Activated T-cell treated with anti-CD3 and anti-CD28 coated beads, Interleukin-2, amount 50 U/mL, for 24 hours (primary cell): Measurements from ENCODE around the gene NECTIN1.

Source experiments
- DNase-seq: peaks from one replicate; pipeline ENCODE4 v3.0.0-alpha.2; 2020
- H3K27ac Mint-ChIP-seq: 2 replicates; pipeline ENCODE4 v1.8.0; 2020; ENCODE audit warnings: mild to moderate bottlenecking, mixed read lengths
- H3K27me3 Mint-ChIP-seq: 2 replicates; pipeline ENCODE4 v1.8.0; 2020; ENCODE audit warnings: mixed read lengths
- H3K36me3 Mint-ChIP-seq: 2 replicates; pipeline ENCODE4 v1.8.0; 2020; ENCODE audit warnings: low read depth, mixed read lengths
- H3K4me1 Mint-ChIP-seq: 2 replicates; pipeline ENCODE4 v1.8.0; 2020; ENCODE audit warnings: low read depth, mixed read lengths
- H3K4me3 Mint-ChIP-seq: 2 replicates; pipeline ENCODE4 v1.8.0; 2020; ENCODE audit warnings: mild to moderate bottlenecking, moderate library complexity, mixed read lengths
- H3K9me3 Mint-ChIP-seq: 2 replicates; pipeline ENCODE4 v1.8.0; 2020; ENCODE audit warnings: mixed read lengths

NECTIN1 gene

DNA sequence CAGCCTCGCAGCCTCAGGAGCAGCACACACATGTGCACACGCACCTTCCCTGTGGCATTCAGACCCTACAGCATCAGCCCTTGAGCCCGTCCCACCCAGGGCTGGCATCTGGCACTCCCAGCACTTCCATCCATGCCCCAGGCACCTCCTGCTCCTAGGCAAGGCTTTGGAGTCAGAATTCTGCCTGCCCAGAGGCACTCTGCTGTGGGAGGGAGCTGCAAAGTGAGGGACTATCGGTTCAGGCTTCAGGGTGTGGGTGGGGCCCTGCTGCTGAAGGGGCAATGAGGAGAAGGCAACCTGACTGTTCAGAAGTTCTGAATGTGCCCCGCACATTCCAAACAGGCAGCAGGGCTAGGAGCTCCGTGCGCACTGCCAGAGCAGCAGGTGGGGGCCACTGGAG, 39.7 kb downstream of the NECTIN1 start:
- Mint-ChIP-seq H3K36me3 (no peaks in the 10 kb centered on the region), H3K27ac (no peak overlapping the region), H3K9me3 (no peaks in the 10 kb centered on the region), H3K27me3 (no peaks in the 10 kb centered on the region), H3K4me1 (peaks cover 19% of the 10 kb centered on the region), H3K4me3 (no peak overlapping the region)
- DNase-seq = no peak

DNA sequence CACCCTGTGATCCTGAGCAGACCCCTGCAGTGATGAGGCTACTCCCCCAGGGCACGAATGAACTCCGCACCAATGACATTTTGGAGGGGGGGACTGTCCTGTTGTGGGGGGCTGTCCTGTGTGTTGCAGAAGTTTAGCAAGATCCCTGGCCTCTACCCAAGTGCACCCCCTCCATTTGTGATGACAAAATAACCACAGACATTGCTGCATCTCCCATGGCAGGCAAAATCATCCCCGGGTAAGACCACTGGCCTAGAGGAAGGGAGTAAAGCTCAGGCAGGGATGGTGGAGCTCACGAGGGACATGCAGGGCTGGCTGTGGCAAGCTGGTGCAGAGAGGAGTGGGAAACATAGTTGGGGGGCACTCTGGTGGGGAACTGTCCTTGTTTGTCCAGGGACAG, 40.6 kb downstream of the NECTIN1 start:
- Mint-ChIP-seq H3K36me3 (no peaks in the 10 kb centered on the region), H3K27me3 (no peaks in the 10 kb centered on the region), H3K27ac (no peak overlapping the region), H3K4me3 (no peak overlapping the region), H3K4me1 (peaks cover 26% of the 10 kb centered on the region), H3K9me3 (no peaks in the 10 kb centered on the region)
- DNase-seq = no peak

GRCh38 chr11:119687373-119688046, 41.5 kb downstream of the NECTIN1 start:
- H3K36me3 Mint-ChIP-seq = no peaks in the 10 kb centered on the region
- H3K9me3 Mint-ChIP-seq = no peaks in the 10 kb centered on the region
- H3K27me3 Mint-ChIP-seq = no peaks in the 10 kb centered on the region
- no peak overlapping the region for H3K4me3 Mint-ChIP-seq
- H3K27ac Mint-ChIP-seq = no peak overlapping the region
- no peak for DNase-seq
- peaks cover 25% of the 10 kb centered on the region for H3K4me1 Mint-ChIP-seq

DNA sequence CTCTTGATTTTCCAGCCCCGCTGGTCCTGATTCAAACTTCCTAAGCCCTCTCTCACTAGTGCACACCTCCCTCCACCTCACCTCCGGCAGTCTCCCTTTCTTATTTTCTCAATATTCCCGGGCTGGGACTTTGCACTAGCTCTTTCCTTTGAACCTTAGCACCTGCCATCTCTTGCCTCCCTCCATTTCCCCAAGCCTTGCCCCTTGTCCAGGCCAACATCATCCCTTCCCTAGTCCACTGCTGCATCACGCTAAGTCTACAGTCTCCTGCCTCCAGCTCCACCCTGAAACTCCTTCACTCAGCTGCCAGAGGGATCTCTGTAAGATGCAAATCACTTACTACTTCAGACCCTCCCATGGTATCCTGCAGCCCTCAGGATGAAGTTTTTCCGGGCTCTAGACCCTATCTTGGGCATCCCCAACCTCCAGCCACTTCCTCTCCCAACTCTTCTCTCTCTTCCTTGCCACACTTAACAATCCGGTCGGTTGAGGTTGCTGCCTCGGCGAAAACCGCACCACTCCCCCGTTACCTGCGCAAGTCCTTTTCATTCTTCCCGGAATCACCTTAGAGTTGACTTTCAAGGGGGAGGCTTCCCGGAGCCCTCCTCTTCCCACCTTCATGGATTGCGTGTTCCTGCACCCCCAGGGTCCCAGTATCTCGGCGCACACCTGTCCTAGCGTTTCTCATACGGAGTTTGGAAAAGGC, 42.7 kb downstream of the NECTIN1 start:
- H3K9me3 Mint-ChIP-seq = no peaks in the 10 kb centered on the region
- H3K4me3 Mint-ChIP-seq = no peak overlapping the region
- no peak for DNase-seq
- H3K27ac Mint-ChIP-seq = no peak overlapping the region
- H3K36me3 Mint-ChIP-seq = no peaks in the 10 kb centered on the region
- no peaks in the 10 kb centered on the region for H3K27me3 Mint-ChIP-seq
- peaks cover 19% of the 10 kb centered on the region for H3K4me1 Mint-ChIP-seq

GRCh38 chr11:119685111-119685746, 43.8 kb downstream of the NECTIN1 start:
- Mint-ChIP-seq H3K27me3 (no peaks in the 10 kb centered on the region), H3K4me3 (no peak overlapping the region), H3K4me1 (peaks cover 9% of the 10 kb centered on the region), H3K9me3 (no peaks in the 10 kb centered on the region), H3K27ac (peak overlapping the region; percentile 12), H3K36me3 (no peaks in the 10 kb centered on the region)
- DNase-seq = no peak

DNA sequence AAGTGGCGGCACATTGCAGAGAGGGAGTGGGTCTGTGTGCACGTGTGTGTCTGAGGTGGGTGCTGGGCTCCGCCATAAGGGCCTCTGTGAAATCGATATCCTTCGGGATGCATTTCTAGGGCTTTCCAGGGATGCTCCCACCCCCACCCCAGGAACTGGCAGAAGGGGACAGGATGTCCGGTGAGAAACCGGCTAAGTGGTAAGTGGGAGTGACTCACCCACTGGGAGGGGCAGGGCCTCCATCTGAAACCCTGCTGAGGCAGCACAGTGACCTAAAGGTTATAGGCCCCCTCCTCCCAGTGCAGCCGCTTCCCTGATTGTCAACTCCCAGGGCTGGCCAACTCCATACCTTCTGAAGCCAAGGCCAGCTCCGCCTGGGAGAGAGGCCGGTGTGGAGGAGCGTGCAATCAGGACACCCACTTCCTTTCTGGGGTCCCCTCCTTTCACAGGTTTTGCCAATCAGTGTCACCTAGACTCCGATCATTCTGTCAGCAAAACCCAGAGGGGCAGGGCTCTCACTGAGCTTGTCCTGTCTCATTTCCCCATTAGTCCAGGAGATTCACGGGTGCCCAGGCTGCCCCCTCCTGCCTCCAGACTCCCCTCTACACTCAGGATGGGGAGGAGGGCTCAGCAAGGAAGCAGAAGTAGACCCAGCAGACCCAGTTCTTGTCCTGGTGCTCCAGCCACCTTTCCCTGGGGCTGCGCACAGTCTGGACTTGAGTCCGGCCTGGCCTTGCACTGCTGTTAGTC, 44.5 kb downstream of the NECTIN1 start:
- Mint-ChIP-seq H3K4me3 (no peak overlapping the region), H3K36me3 (no peaks in the 10 kb centered on the region), H3K4me1 (peaks cover 9% of the 10 kb centered on the region), H3K27ac (no peak overlapping the region), H3K9me3 (no peaks in the 10 kb centered on the region), H3K27me3 (no peaks in the 10 kb centered on the region)
- DNase-seq = no peak

- no peak for DNase-seq
- Mint-ChIP-seq H3K36me3 (no peaks in the 10 kb centered on the region), H3K27me3 (no peaks in the 10 kb centered on the region), H3K27ac (no peak overlapping the region), H3K9me3 (no peaks in the 10 kb centered on the region), H3K4me1 (peaks cover 9% of the 10 kb centered on the region), H3K4me3 (no peak overlapping the region)
These were observed 45.2 kb downstream of the NECTIN1 start for GRCh38 chr11:119683783-119684182.

- Mint-ChIP-seq H3K27ac (no peak overlapping the region), H3K4me3 (no peak overlapping the region), H3K36me3 (peaks cover 3% of the 10 kb centered on the region), H3K9me3 (no peaks in the 10 kb centered on the region), H3K4me1 (peaks cover 9% of the 10 kb centered on the region), H3K27me3 (no peaks in the 10 kb centered on the region)
- DNase-seq = no peak
These were observed 47.6 kb downstream of the NECTIN1 start for GRCh38 chr11:119681361-119681910.

DNA sequence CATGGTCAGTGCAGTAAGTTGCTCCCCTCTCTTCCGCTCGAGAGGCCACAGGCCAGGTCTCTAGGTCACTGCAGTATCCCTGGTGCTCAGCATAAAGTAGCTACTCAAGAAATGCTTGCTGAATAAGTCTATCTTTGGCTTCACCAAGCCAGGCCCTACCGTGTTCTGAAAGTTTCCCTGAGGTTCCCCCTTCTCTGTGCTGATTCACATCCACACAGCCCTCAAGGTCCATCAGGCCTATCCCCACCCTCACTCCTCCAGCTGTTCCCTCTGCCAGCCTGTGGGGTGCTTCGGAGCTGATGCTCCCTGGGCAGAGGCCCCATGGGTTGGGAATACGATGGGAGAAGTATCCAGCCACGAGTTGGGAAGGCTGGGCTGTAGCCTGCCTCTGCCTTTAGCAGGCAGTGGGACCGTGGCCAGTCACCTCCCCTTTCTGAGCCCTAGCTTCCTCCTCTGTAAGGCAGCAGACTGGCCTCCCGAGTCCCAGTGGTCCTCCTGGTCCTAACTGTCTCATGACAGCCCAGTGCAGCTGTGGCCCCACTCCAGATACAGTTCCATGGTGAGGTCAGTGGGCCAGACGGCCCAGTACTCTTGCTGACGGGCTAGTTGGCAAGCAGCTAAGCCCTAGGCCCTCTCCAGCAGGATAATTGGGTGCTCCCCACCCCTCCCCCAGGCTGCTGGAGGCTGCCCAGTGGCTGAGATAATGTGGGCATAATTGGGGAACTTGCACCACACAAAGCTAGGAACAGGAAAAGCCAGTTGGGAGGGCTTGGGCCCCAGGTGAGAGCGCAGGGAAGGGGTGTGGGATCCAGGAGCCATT, 48.2 kb downstream of the NECTIN1 start:
- Mint-ChIP-seq H3K9me3 (no peaks in the 10 kb centered on the region), H3K27me3 (no peaks in the 10 kb centered on the region), H3K36me3 (peaks cover 3% of the 10 kb centered on the region), H3K4me3 (no peak overlapping the region), H3K4me1 (peaks cover 9% of the 10 kb centered on the region), H3K27ac (no peak overlapping the region)
- DNase-seq = no peak

DNA sequence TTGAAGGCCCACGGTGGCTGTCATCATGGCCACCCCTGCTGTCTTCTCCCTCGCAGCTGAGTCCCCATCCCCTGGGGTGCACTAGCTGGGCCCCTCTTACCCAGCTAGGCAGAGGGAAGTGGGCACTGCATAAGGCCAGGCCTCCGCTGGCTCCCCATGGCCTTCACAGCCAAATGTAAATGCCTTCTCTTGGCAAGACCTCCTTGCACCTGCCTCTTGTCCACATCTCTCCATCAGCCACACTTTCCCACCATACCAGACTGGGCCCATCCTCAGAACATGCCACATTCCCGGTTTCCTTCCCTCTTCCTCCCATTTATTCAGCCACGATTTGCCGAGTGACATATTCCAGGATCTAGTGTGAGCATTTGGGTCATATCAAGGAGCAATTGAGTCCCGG, 49.7 kb downstream of the NECTIN1 start:
- H3K4me1 Mint-ChIP-seq = peaks cover 9% of the 10 kb centered on the region
- no peaks in the 10 kb centered on the region for H3K9me3 Mint-ChIP-seq
- H3K27ac Mint-ChIP-seq = no peak overlapping the region
- H3K27me3 Mint-ChIP-seq = no peaks in the 10 kb centered on the region
- no peak for DNase-seq
- no peak overlapping the region for H3K4me3 Mint-ChIP-seq
- peaks cover 3% of the 10 kb centered on the region for H3K36me3 Mint-ChIP-seq

GRCh38 chr11:119678351-119678750, 50.6 kb downstream of the NECTIN1 start:
- Mint-ChIP-seq H3K27ac (no peak overlapping the region), H3K4me3 (no peak overlapping the region), H3K9me3 (no peaks in the 10 kb centered on the region)

DNA sequence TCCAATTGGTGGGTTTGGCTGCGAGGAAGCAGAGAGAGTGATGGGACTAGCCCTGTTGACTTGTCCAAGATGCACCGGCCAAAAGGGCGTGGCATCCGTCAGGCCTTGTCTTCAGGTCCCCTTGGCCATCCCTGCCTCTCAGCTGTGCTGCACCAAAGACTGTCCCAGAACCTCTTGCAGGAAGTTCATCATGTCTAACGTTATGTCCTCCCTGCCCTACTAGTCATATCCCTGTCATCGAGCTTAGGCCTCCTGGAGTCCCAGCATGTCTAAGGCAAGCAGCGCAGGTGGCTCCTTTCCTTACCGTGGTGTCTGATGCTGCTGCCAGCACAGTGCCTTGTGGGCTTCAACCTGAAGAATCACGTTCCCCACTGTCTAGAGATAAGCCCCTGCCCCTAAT, 51.2 kb downstream of the NECTIN1 start:
- Mint-ChIP-seq H3K27me3 (no peaks in the 10 kb centered on the region), H3K4me3 (no peak overlapping the region)
- DNase-seq = no peak

More at GRCh38 chr11:119678351-119678750, 50.6 kb downstream of the NECTIN1 start:
- no peak for DNase-seq
- Mint-ChIP-seq H3K36me3 (peaks cover 3% of the 10 kb centered on the region), H3K27me3 (no peaks in the 10 kb centered on the region), H3K4me1 (peaks cover 9% of the 10 kb centered on the region)

DNA sequence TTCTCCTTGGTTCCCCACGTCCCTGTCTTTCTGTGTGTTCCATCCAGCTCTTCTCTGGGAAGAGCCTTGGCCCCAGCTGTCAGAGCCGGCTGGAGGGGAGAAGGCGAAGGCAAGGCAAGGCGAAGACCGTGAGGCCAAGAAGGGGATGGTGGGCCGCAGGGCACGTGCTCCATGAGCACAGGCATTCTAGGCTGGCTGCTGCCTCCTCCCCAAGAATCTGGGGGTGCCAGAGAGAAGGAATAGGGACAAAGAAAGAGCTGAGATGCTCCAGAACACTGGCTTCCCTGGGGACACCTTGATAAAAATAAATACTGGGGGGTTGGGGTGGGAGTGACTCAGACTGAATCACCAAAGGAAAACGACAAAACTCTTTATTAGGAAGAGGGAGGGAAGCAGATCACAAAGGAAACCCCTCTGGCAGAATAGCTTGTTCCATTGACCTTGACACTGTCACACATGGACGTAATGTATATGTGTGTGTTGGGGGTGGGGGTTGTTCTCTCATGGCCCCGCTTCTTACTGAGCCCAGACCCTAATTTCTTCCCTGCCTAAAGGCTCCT, 52.5 kb downstream of the NECTIN1 start:
- Mint-ChIP-seq H3K27me3 (no peaks in the 10 kb centered on the region), H3K27ac (no peak overlapping the region), H3K4me3 (no peak overlapping the region), H3K9me3 (no peaks in the 10 kb centered on the region), H3K4me1 (peaks cover 9% of the 10 kb centered on the region), H3K36me3 (peaks cover 3% of the 10 kb centered on the region)
- DNase-seq = no peak

More for the DNA sequence above, 51.2 kb downstream of the NECTIN1 start:
- H3K4me1 Mint-ChIP-seq = peaks cover 9% of the 10 kb centered on the region
- H3K9me3 Mint-ChIP-seq = no peaks in the 10 kb centered on the region
- H3K36me3 Mint-ChIP-seq = peaks cover 3% of the 10 kb centered on the region
- no peak overlapping the region for H3K27ac Mint-ChIP-seq
